T-helper 9 cell (primary cell): ENCODE results near the gene GUCD1.
A peak's percentile ranks its signal among the peaks of the same experiment; 100 is the strongest.

ENCODE experiments used
- DNase-seq: peaks from one replicate; pipeline ENCODE4 v3.0.0-alpha.2; 2020

GUCD1 gene

DNA sequence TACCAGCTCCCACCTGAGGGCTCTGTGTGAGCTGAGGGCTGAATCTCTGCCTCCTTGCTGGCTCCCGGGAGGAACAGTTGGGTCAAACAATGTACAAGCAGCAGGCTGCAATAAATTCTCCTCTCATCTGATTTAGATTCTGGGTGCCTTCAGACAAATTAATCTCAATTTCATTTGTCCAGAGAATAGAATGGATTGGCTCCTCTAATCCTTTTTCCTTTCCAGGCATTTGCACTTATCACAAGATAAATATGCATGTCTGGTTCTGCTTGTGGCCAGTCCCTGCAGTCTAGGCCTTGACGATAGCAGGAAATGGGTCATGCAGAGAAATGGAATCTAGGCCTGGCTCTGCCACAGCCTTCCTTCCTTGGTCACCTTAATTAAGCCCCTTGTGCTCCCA lies 31.1 kb downstream of the GUCD1 start:
- no peak for DNase-seq

DNA sequence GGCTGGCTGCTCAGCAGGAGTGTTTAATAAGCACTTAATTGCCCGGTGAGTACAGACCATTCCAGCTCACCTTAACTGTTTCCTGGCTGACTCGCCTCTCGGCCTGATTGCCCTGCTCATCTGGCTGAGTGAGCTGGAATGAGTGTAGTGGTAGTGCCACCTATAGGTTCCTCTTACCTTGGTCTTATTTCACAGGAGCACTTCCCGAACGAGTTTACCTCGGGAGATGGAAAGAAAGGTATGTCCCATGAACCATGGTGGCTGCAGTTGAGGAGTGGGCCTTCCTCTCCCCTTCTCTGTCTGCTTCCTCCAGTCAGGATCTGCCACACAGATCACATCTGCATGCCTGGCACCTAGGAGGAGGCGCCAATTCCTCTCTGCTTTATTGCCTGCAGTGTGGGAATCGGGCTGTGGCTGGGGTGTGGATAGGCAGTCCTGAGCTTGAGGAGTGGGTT lies 33.1 kb downstream of the GUCD1 start:
- DNase-seq = no peak

DNA sequence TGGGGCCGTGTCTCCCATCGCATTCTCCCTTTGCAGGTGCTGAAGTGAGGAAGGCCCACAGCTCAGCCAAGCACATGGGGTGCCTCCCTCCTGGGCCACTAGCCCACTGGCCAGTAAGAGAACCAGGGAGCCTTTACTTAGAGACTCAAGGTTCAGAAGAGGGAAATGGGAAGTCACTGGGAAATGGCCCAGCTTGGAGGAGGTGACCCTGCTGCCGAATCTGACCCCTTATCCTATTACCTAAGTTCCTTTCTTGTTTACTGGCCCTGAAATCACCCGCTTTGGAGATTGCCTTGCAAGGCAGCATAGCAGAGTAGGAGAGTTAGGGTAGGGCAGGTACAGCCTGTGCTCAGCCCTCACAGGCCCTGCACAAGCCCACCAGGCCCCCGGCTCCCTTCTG lies 35.4 kb downstream of the GUCD1 start:
- no peak for DNase-seq

DNA sequence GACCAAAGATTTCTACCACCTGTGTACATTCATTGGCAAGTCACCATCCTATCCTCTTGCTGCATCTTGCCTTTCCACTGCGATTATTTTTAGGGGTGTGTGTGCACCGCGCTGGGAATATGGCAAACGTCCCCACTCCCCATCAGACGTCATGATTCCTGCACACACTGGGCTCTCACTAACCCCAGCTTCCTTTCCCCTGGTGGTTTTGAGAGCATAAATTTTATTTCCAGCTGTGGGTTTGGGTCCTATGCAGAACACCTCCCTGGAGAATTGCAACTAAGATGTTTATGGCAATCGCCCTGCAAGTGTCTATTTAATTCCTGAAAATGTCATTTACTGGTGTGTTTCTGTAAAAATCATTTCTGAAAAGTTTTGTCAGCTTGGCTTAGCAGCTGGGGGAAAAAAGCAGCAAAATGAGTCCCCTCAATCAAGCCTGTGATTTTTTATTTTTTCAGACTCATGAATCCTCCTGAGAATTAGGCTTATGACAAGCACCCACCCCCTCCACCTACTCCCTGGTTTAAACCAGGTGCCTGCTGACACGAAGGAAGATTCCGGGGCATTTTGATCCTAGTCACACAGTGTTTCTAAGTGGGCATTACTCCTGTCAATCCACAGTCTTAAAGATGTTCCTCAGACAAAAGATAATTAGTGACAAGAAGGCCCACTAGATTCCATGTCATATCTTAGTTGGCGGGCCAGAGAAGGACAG lies 36.0 kb downstream of the GUCD1 start:
- DNase-seq = no peak

DNA sequence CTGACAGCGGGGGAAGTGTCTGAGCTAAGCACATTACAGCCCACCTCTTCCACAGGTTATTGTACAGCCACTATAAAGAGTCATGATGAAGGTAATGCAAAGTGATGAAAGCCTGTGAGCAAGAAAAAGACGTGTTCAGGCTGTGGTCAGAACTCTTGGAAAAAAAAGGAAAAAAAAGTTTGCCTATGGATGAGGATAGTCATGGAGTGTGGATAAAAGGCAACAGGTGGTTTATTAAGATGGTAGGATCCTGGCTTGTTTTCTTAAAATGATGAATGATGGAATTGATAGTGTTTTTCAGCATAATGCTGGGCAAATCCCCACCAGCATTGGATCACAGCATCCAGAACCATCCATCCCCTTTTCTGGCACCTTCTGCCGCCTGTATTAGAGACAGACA lies 36.7 kb downstream of the GUCD1 start:
- no peak for DNase-seq

DNA sequence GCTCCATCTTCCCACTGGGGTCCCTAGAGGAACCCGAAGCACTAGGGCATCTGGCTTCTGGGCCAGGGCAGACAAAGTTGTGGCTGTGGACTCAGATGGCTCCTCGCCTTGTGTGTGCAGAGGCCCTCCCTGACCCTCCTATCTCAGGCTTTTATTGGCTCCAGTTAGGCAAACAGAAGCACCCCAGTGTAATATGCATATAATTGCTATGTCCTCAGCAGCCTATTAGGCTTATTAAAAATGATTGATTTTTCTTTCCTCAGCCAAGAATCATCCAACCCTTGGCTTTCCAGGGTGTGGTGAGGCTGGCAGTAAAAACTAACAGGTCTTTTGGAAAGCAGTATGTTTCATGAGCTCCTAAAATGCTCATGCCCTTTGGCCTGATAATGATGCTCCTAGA lies 37.5 kb downstream of the GUCD1 start:
- no peak for DNase-seq

DNA sequence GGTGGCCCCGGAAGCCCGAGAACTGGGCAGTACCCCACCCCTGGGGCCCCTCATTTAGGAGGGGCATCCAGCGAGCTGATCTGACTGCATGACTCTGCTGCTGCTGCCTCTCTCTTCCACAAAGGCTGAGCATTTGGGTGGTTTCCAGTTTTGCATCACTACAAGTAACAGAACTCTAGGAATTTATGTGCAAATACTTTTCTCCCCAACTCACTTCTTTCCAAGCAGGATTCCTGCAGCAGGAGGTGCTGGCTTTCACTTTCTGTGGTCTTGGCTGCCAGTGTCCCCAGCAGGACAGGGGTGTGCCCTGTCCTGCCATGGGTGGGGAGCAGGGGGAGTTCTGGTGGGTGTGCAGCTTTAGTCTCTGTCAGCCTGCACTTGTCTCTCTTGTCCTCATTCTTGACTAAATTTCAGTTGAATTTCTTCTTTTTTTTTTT lies 38.6 kb downstream of the GUCD1 start:
- no peak for DNase-seq

DNA sequence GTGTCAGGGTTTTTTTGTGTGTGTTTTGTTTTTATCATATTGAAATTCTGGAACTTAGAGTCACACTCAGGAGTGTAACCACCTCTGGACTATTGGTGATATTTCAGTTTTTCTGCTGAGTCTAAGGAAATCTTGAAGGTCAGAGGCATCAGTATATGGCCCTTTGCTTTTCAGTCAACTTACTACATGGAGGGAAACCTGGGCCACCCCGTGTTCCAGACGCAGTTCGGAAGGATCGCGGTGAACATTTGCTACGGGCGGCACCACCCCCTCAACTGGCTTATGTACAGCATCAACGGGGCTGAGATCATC lies 40.0 kb downstream of the GUCD1 start:
- DNase-seq = no peak

DNA sequence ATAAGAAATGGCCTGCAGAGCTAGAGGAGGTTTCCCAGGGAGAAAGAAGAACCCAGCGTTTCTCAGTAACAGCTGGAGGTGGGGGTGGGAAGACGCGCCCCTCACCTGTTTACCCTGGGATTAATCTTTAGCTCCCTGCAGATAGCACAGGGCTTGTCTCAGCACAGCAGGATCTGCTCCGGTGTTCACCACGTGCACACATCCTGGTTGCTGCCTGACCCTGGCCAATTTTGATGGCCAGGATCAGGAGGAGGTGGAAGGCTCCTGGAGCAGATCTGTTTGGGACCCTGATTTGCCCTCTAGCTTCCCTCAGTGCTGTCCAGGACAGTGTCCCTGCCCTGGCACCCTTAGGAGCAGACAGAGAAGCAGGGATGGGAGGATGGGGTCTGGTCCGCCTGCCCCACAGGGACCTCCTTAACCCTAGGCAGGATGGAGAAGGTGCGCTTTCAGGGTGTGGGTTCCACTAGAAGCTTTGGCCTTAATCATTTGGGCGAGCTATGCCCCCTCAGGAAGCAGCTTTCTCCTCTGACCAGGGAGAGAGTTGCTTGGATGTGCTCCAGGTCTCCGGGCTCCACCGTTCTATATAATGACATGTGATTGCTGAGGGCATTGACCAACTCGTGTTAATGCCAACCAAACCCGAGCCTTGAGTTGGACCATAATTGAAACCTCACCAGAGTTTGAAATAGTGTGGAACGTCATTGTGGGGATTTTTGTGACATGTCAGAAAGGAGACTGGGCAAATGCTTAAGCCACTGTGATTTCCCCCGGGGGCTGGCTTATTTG lies 40.5 kb downstream of the GUCD1 start:
- no peak for DNase-seq

DNA sequence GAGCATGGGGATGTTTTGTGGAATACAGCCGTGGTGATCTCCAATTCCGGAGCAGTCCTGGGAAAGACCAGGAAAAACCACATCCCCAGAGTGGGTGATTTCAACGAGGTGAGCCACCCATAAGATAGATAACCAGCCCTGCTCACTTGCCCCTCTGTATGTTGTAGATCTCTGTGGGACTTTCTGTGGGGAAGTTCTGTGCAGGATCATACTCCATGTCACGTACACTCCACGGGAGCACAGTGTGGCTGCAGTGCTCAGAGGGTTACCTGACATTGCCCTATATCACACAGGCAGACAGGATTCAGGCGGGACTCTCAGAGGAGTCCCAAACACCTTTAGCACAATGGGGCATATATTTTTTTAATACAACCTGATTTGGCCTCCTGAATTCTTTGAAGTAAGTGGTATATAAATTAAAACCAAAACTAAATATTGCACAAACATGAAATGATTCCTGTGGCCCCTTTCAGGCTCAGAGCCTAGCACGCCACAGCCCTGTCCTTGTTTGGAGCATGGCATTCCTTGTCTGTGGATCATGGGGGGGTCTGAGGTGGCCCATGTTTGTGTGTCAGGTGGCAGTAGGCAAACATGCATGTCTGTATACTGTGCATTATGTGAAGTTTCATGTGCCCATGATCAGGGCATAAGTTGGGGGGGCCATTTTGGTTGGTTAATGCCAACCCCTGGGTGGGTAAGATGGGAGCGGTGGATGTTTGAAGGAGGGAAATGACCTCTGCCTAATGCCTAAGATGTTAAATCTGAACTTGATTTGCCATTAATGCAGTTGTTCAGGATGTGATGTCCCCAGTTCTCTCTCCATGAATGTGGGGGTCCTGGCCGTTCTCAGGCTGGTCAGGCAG lies 41.3 kb downstream of the GUCD1 start:
- no peak for DNase-seq

DNA sequence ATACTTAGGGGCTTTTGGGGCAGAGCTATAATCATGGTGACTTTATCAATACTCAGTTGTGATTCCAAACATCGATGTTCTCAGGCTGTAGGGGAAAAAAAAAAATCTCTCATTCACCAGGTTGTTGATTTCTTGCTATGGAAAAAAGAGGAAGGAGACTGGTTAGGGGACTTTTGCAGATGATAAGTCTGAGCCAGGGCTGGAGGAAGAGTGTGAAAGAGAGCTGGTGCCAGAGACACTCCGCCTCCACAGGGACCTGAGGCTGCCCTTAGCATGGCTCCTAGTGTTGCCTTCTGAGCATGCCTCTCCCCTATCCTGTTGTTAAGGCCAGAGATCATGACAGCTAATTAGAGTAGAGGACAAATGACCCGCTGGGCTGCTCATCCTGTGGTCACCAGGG lies 42.9 kb downstream of the GUCD1 start:
- DNase-seq = no peak

DNA sequence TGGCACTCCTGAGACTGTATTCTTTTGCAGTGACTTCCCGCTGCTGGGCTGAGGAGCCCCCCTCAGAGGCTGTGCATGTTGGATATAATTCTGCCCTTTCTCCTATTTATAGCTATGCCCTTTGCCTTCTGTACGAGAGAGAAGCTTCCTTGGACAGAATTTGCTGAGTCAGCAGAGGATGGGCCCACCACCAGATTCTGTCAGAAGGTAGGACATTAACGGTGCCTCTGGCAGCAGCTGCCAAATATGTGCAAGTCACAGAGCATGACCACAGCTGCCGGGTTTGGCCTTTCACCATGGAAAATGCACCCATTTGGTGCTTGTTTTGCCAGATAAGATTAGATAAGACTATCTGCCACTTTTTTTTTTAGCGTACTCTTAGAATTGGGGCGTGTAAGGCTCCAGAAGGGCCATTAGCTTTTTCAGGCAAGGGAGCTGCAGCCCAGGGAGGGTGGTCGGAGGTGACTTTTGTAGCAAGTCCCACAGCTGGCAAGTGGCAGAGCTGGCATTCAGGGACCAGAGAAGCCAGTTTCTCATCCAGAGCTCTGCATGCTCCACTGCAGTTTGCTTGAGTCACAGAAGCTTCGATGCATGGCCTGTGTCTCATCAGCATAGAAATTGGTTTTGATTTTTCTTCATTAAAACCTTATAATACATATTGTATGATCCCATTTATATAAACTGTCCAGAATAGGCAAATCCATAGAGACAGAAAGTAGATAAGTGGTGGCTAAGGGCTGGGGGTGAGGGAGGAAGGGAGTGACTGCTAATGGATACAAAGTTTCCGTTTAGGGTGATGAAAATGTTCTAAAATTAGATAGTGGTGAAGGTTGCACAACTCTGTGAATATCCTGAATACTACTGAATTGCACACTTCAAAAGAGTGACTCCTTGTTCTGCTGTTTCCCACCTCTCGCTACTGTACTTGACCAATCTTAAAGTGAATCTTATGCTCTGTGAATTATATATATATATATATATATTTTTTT lies 44.0 kb downstream of the GUCD1 start:
- DNase-seq = no peak

DNA sequence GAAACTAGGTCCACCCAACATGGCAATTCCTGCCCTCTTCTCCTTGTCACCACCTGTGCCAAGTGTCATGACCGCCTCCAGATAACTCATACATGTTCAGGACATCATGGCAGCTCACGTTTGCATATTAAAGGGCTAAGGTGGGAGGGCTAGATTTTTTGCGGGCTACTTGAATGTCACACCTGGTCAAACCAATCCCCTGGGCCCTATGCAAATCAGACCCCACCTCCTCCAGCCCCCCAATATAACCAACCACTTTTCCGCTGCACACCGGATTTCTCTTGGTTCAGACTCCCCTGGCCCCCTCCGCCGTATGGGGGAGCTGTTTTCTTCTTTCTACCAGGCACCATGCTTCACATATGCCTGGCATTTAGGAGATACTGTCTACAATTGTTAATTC lies 47.2 kb downstream of the GUCD1 start:
- DNase-seq = no peak

DNA sequence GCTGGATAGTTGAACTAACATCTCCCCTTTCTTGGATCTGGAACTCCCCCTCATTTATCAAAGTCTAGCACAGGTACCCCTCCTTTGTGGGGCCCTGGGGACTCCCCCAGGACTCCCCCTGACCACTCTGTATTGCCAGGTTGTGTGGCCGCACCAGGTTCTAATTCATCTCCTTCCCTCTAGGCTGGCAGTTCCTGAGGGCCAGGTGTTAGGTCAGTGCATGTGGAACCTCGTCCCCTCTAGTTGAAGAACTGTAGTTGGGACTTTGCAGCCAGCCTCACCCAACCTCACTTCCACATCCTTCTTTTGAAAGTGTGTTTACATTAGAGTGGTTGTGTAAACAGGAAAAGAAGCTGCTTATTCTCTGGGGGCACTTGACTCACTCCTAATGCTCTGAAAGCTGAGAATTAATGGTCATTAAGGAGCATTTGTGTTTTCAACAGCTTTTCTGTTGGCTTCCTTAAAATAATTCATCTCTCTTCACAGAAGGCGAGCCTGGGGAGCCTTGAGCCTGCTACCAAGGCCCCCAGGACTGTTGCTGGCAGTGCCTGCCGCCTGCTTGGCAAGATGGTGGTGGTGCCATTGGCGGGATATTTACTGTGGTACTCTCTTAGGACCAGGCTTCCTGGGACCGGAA lies 48.0 kb downstream of the GUCD1 start:
- no peak for DNase-seq

DNA sequence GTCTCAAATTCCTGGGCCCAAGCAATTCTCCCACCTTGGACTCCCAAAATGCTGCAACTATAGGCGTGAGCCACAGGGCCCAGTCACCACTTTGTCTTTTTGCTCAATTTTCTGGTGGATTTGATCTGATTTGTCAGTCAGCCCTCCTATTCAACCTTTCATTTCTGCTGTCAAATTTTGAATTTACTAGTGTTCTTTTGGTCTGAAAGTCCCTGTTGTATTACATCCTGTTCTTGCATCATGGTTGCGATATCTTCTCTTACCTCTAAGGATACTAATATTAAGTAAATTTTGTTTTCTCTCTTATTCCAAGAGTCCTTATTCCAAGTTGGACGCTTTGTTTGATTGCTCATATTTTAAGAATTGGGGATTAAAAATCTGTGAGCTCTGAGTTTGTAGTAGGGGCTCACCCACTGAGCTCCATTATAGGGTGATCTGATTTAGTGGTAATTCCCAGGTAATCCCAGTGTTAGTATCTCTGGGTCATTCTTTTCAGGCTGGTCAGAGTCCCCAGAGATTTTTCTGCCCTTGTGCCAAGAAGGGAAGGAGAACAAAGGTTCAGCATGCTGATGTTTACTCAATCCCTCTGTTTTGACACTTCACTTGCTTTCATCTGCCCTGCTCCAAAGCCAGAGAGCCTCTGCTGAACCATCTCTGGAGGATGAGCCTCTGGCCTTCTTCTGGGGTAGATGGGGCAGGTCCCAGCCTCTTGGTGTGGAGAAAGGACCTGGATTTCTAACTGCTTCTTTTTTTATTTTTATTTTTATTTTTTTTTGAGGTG lies 49.8 kb downstream of the GUCD1 start:
- DNase-seq = no peak

DNA sequence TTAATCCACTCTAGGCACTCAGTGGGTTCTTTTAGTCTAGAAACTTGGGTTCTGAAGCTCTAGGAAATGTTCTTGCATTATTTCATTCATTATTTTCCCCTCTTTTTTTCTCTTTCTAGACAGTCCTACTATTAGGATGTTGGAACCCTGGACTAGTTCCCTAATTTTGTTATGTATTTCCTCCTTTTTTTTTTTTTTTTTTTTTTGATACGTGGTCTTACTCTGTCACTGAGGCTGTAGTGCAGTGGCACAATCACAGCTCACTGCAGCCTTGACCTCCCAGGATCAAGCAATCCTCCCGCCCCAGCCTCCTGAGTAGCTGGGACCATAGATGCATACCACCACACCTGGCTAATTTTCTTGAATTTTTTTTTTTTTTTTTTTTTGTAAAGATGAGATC lies 50.4 kb downstream of the GUCD1 start:
- DNase-seq = no peak

DNA sequence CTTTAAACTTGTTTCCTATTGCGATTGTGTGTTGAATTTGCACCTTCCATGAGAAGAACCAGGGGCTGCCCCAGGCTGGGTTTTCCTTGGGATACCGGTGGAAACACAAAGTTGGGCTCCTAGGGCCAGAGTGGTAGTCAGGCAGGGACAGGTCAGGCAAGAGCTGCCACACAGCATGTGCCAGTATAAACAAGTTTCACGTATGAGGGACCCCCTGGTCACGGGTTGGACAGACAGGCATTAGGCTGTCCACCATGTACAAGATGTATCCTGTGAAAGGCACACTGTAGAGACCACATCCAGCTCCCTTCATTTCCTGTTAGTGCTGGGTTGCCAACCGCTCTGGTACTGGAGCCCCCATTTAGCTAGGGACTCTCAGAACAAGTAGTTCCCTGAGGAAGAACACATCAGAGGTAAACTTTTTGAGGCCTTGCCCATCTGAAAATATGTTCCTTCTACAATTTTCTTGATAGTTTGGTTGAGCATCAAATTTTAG lies 51.0 kb downstream of the GUCD1 start:
- DNase-seq = no peak

DNA sequence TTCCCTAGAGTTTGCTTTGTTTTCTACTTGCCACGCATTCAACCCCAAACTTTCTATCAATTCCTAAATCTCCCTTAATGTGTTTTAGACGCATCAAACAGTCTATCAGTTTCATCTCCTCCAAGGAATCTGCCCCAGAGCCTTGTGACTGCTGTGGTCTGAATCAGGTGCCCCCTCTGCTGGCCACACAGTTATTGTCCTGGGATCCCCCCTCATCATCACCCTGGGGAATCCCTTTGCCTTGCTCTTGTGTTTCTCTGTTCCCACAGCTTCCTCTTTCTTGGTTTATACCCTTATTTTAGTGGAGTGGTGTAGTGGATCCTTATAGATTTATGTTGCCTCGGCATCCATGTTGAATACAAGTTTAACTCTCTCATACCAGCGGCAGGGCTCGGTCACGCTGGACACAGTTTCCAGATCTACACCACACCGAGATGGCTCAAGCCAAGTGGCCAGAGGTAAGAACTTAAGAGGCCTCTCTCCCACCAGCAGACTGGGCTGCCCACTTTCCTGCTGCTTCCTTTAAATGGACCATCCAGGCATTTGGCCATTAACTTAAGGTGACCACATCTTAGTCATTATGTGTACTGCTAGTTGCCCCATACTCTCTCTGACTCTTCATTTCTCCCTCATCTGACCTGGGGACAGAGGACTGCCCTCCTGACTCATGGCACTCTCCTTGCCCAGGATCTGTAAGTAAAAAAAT lies 51.6 kb downstream of the GUCD1 start:
- peak; percentile 48 for DNase-seq

DNA sequence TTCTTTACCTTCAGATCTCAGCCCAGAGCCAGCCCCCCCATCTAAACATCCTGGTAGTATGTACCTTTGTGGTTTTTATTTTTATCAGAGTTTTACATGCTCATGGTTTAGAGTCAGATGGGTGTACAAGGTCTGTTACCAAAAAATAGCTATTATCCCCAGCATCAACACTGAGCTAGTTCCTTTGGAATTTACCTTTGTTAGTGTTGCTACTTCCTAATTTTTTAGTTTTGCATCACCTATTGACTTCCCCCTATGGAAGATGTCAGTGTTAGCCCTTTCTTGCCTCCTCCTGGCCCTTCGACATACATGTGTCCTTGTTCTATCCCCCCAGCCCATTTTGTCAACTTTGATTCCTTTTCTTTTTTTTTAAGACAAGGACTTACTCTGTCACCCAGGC lies 52.4 kb downstream of the GUCD1 start:
- DNase-seq = no peak

DNA sequence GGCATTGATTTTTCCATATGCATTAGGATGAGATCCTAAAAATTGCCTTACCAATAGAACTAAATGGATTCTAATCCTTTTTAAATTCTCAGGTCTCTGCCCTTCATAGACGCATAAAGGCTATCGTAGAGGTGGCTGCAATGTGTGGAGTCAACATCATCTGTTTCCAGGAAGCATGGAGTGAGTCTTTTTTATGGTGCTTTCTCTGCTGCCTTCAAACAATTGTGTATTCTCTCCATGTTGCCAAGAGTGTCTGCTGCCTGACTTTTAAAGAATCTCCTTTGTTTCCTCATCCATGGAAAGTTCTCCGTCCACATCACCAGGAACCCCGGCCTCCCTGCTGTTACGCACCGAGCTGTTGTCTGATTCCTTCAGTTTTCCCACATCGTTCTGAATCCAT lies 52.9 kb downstream of the GUCD1 start:
- no peak for DNase-seq
